ENCODE data around the gene ABHD10.

ABHD10 gene

DNA sequence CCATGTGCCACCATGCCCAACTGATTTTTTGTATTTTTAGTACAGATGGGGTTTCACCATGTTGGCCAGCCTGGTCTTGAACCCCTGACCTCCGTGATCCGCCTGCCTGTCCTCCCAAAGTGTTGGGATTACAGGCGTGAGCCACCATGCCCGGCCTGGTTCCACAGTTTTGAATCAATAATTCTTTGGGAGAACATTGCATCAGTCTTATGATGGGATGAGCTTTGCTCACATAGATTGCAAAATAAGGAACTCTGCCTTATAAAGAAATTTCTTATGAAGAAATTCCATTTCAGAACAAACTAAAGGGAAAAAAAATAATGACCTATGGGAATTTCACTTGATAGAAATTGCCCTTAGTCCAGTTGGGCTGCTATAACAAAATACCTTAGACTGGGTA, 39.9 kb downstream of the ABHD10 start:
- WGBS = 94% methylated on average over 4 of the region's 4 CpGs

DNA sequence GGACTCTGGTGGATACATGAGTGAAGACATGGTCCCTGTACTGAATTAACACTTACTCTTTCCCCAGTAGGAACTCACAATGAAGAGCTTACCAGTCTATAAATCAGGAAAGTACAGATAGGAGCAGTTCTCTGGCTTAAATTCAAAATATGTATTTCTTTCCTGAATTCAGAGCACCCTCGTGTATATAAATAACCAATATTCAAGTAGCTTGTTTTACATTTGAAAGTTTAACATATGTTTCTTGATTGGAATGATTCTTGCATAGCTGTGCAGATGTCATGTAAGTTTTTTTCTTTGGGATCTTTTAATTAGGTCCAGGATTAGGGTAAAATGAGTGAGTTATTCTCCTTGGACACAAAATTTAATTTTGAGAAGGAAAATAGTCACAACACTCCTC, 40.9 kb downstream of the ABHD10 start:
- H3K4me3 ChIP-seq (ENCODE audit: insufficient read depth in 1 of 2, low read depth in 1 of 2, low read length in 2 of 2) = no peak overlapping the region
- H3K23ac ChIP-seq (ENCODE audit: low read length in 2 of 2) = no peak overlapping the region
- H2AFZ ChIP-seq (ENCODE audit: low read depth, low read length) = no peak overlapping the region
- WGBS = no CpG with 5 or more reads among the region's 1 CpG
- H3K27me3 ChIP-seq (ENCODE audit: control insufficient read depth in 1 of 2, insufficient read depth in 1 of 2, low read length in 2 of 2) = no peaks in the 10 kb centered on the region
- H3K9me3 ChIP-seq (ENCODE audit: control insufficient read depth, low read length) = no peaks in the 10 kb centered on the region
- no peak overlapping the region for H2BK15ac ChIP-seq (ENCODE audit: low read depth, poor library complexity, severe bottlenecking)
- H2BK5ac ChIP-seq (ENCODE audit: low read depth, low read length, poor library complexity, severe bottlenecking) = peak overlapping the region; percentile 25
- no peak overlapping the region for H3K4ac ChIP-seq (ENCODE audit: low read depth in 1 of 2, low read length in 2 of 2)
- H3K4me1 ChIP-seq (ENCODE audit: control insufficient read depth, insufficient read depth, low read depth, low read length) = peaks cover 7% of the 10 kb centered on the region
- no peak overlapping the region for H4K8ac ChIP-seq (ENCODE audit: low read length)
- no peak overlapping the region for H2BK12ac ChIP-seq (ENCODE audit: low read length in 2 of 2)
- no peak overlapping the region for H3K9ac ChIP-seq (ENCODE audit: low read length)
- no peak for DNase-seq
- H4K91ac ChIP-seq (ENCODE audit: low read length) = no peak overlapping the region
- no peaks in the 10 kb centered on the region for H3K79me1 ChIP-seq (replicated peaks; ENCODE audit: low read length, poor library complexity, severe bottlenecking)
- no peak overlapping the region for H3K14ac ChIP-seq (ENCODE audit: low read length in 2 of 2)
- H2BK120ac ChIP-seq (ENCODE audit: low read depth, low read length) = no peak overlapping the region
- no peak overlapping the region for H3K18ac ChIP-seq (ENCODE audit: low read depth in 1 of 2, low read length in 2 of 2)
- peak overlapping the region; percentile 30 for H3K27ac ChIP-seq (ENCODE audit: low read length, poor library complexity, severe bottlenecking)
- H3K36me3 ChIP-seq (ENCODE audit: control insufficient read depth in 1 of 2, insufficient read depth in 2 of 2, low read depth in 1 of 2, low read length in 2 of 2) = peaks cover 0 to 3% of the 10 kb centered on the region in 2 experiments
- no peak overlapping the region for H3K4me2 ChIP-seq (ENCODE audit: low read length, poor library complexity, severe bottlenecking)
- no peak overlapping the region for H2AK5ac ChIP-seq (ENCODE audit: low read length, severe bottlenecking)

More for the DNA sequence above, 39.9 kb downstream of the ABHD10 start:
- Histone ChIP-seq H2BK5ac (ENCODE audit: low read depth, low read length, poor library complexity, severe bottlenecking) (no peak overlapping the region), H3K27ac (ENCODE audit: low read length, poor library complexity, severe bottlenecking) (no peak overlapping the region), H3K18ac (ENCODE audit: low read depth in 1 of 2, low read length in 2 of 2) (no peak overlapping the region), H3K36me3 (ENCODE audit: control insufficient read depth in 1 of 2, insufficient read depth in 2 of 2, low read depth in 1 of 2, low read length in 2 of 2) (peaks cover 0 to 3% of the 10 kb centered on the region in 2 experiments), H4K91ac (ENCODE audit: low read length) (no peak overlapping the region), H4K8ac (ENCODE audit: low read length) (no peak overlapping the region), H3K23ac (ENCODE audit: low read length in 2 of 2) (no peak overlapping the region), H2AFZ (ENCODE audit: low read depth, low read length) (no peak overlapping the region), H2BK12ac (ENCODE audit: low read length in 2 of 2) (no peak overlapping the region), H3K4me3 (ENCODE audit: insufficient read depth in 1 of 2, low read depth in 1 of 2, low read length in 2 of 2) (no peak overlapping the region), H2BK120ac (ENCODE audit: low read depth, low read length) (no peak overlapping the region), H3K4me1 (ENCODE audit: control insufficient read depth, insufficient read depth, low read depth, low read length) (peaks cover 7% of the 10 kb centered on the region), H3K27me3 (ENCODE audit: control insufficient read depth in 1 of 2, insufficient read depth in 1 of 2, low read length in 2 of 2) (no peaks in the 10 kb centered on the region), H2AK5ac (ENCODE audit: low read length, severe bottlenecking) (no peak overlapping the region), H3K14ac (ENCODE audit: low read length in 2 of 2) (no peak overlapping the region), H3K79me1 (replicated peaks; ENCODE audit: low read length, poor library complexity, severe bottlenecking) (no peaks in the 10 kb centered on the region), H2BK15ac (ENCODE audit: low read depth, poor library complexity, severe bottlenecking) (no peak overlapping the region), H3K4ac (ENCODE audit: low read depth in 1 of 2, low read length in 2 of 2) (no peak overlapping the region), H3K9me3 (ENCODE audit: control insufficient read depth, low read length) (no peaks in the 10 kb centered on the region), H3K4me2 (ENCODE audit: low read length, poor library complexity, severe bottlenecking) (no peak overlapping the region), H3K9ac (ENCODE audit: low read length) (no peak overlapping the region)
- no peak for DNase-seq

DNA sequence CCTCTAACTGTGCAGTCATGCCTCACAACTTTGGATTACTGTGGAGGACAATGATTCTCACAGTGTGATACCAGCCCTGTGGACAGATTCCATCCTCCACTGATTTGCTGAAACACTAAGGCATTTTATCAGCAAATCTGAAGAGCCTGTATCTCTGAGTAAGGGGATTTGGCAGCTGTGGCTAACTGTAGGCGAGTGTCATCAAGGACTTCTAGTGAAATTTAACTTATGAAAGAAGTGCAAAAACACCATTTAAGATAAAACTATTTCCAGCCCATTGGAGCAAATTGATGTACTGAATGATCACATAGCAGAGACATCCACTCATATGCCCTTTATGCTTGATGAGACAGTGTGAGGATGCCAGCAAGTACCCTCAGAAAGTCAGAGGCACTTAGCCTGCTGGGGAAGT, 41.9 kb downstream of the ABHD10 start:
- no peak for DNase-seq
- Histone ChIP-seq H2BK12ac (ENCODE audit: low read length in 2 of 2) (no peak overlapping the region), H2BK5ac (ENCODE audit: low read depth, low read length, poor library complexity, severe bottlenecking) (no peak overlapping the region), H3K27me3 (ENCODE audit: control insufficient read depth in 1 of 2, insufficient read depth in 1 of 2, low read length in 2 of 2) (no peaks in the 10 kb centered on the region), H3K27ac (ENCODE audit: low read length, poor library complexity, severe bottlenecking) (peak overlapping the region; percentile 90), H4K91ac (ENCODE audit: low read length) (no peak overlapping the region), H2BK15ac (ENCODE audit: low read depth, poor library complexity, severe bottlenecking) (no peak overlapping the region), H4K8ac (ENCODE audit: low read length) (no peak overlapping the region), H3K4me1 (ENCODE audit: control insufficient read depth, insufficient read depth, low read depth, low read length) (peaks cover 7% of the 10 kb centered on the region), H3K18ac (ENCODE audit: low read depth in 1 of 2, low read length in 2 of 2) (no peak overlapping the region), H2AFZ (ENCODE audit: low read depth, low read length) (no peak overlapping the region), H3K4me2 (ENCODE audit: low read length, poor library complexity, severe bottlenecking) (no peak overlapping the region), H3K36me3 (ENCODE audit: control insufficient read depth in 1 of 2, insufficient read depth in 2 of 2, low read depth in 1 of 2, low read length in 2 of 2) (no peaks in the 10 kb centered on the region), H2BK120ac (ENCODE audit: low read depth, low read length) (no peak overlapping the region), H3K4ac (ENCODE audit: low read depth in 1 of 2, low read length in 2 of 2) (no peak overlapping the region), H3K14ac (ENCODE audit: low read length in 2 of 2) (no peak overlapping the region), H3K9ac (ENCODE audit: low read length) (no peak overlapping the region), H3K23ac (ENCODE audit: low read length in 2 of 2) (no peak overlapping the region), H2AK5ac (ENCODE audit: low read length, severe bottlenecking) (no peak overlapping the region), H3K4me3 (ENCODE audit: insufficient read depth in 1 of 2, low read depth in 1 of 2, low read length in 2 of 2) (no peak overlapping the region), H3K79me1 (replicated peaks; ENCODE audit: low read length, poor library complexity, severe bottlenecking) (no peaks in the 10 kb centered on the region), H3K9me3 (ENCODE audit: control insufficient read depth, low read length) (no peaks in the 10 kb centered on the region)
- WGBS = no CpG with 5 or more reads among the region's 1 CpG

DNA sequence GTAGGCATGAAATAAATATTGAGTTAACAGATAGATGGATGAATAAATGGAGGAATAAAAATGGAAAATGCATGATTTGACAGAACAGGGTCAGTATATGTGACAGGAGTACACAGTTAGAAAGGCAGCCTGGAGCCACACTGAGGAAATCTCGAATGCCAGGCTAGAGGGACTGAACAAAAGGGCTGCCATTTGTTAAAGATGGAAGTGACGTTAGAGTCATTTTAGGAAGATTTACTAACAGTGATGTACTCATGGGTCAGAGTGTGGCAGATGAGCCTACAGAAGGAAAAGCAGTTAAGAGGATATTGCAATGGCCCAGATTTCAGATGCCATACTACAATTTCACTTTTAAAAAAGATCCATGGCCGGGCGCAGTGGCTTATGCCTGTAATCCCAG, 48.3 kb downstream of the ABHD10 start:
- Histone ChIP-seq H4K8ac (ENCODE audit: low read length) (no peak overlapping the region), H3K27me3 (ENCODE audit: control insufficient read depth in 1 of 2, insufficient read depth in 1 of 2, low read length in 2 of 2) (no peaks in the 10 kb centered on the region), H3K36me3 (ENCODE audit: control insufficient read depth in 1 of 2, insufficient read depth in 2 of 2, low read depth in 1 of 2, low read length in 2 of 2) (no peaks in the 10 kb centered on the region), H2AFZ (ENCODE audit: low read depth, low read length) (no peak overlapping the region), H3K4me1 (ENCODE audit: control insufficient read depth, insufficient read depth, low read depth, low read length) (no peaks in the 10 kb centered on the region), H3K23ac (ENCODE audit: low read length in 2 of 2) (no peak overlapping the region), H2BK120ac (ENCODE audit: low read depth, low read length) (no peak overlapping the region), H3K4me2 (ENCODE audit: low read length, poor library complexity, severe bottlenecking) (no peak overlapping the region), H3K79me1 (replicated peaks; ENCODE audit: low read length, poor library complexity, severe bottlenecking) (no peaks in the 10 kb centered on the region), H3K4ac (ENCODE audit: low read depth in 1 of 2, low read length in 2 of 2) (no peak overlapping the region), H3K4me3 (ENCODE audit: insufficient read depth in 1 of 2, low read depth in 1 of 2, low read length in 2 of 2) (no peak overlapping the region), H2AK5ac (ENCODE audit: low read length, severe bottlenecking) (no peak overlapping the region), H4K91ac (ENCODE audit: low read length) (no peak overlapping the region), H3K9me3 (ENCODE audit: control insufficient read depth, low read length) (no peaks in the 10 kb centered on the region), H3K9ac (ENCODE audit: low read length) (no peak overlapping the region), H2BK15ac (ENCODE audit: low read depth, poor library complexity, severe bottlenecking) (no peak overlapping the region), H2BK5ac (ENCODE audit: low read depth, low read length, poor library complexity, severe bottlenecking) (no peak overlapping the region), H3K14ac (ENCODE audit: low read length in 2 of 2) (no peak overlapping the region), H3K18ac (ENCODE audit: low read depth in 1 of 2, low read length in 2 of 2) (no peak overlapping the region), H2BK12ac (ENCODE audit: low read length in 2 of 2) (no peak overlapping the region), H3K27ac (ENCODE audit: low read length, poor library complexity, severe bottlenecking) (no peak overlapping the region)
- no peak for DNase-seq
- WGBS = 85% methylated on average over 4 of the region's 4 CpGs

Data from mesenchymal stem cell (in vitro differentiated cells and primary cell).